ENCODE results near the gene KIFC1. TPM values are rescaled to one million over a fixed set of nuclear protein-coding genes. Genes with fewer than 3 reads are reported as not detected.
"Not testable (repeated sequence)": the region's sequence is repeated elsewhere in the genome, so short reads cannot be mapped to it uniquely, and the experiment has no call there.

The KIFC1 gene
- total and polyA plus RNA-seq, 9 of the 15 experiments (the other 6 are each of a cell fraction or from before 2014, with no cell fraction given) = 1.3 to 95.2 (median 76.9) TPM

DNA sequence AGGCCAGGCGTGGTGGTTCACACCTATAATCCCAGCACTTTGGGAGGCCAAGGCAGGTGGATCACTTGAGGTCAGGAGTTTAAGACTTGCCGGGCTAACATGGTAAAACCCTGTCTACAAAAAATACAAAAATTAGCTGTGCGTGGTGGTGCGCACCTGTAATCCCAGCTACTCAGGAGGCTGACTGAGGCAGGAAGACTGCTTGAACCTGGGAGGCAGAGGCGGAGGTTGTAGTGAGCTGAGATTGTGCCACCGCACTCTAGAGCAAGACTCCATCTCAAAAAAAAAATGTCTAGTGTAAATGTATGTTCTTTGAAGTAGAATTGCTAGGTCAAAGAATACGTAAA lies 48.0 kb upstream of the KIFC1 start:
- H2AFZ ChIP-seq (ENCODE audit: low read depth, low read length); DNase-seq (ENCODE audit: extremely low read depth in 1 of 4, low spot score in 3 of 4); intact Hi-C loops (cut with micrococcal nuclease); in situ Hi-C loops (cut with MboI); H3K4me2 ChIP-seq (ENCODE audit: insufficient read depth, low read length); H3K27ac ChIP-seq (ENCODE audit: extremely low read depth, low read depth, low read length); H3K4me3 ChIP-seq; ATAC-seq; H3K36me3 ChIP-seq (ENCODE audit: control insufficient read depth, insufficient read depth, low read length); H3K27me3 ChIP-seq (ENCODE audit: control insufficient read depth in 2 of 2, insufficient read depth in 2 of 2, low read length in 2 of 2); H3K79me2 ChIP-seq (ENCODE audit: control insufficient read depth, insufficient read depth, low read length); H3K9me1 ChIP-seq (ENCODE audit: control insufficient read depth, insufficient read depth, low read length); FAIRE-seq; H4K20me1 ChIP-seq (replicated peaks; ENCODE audit: control insufficient read depth, insufficient read depth, low read length); H3K9ac ChIP-seq (ENCODE audit: insufficient read depth in 1 of 2, low read depth in 2 of 2, low read length in 2 of 2); POLR2A ChIA-PET; H3K9me3 ChIP-seq (replicated peaks; ENCODE audit: control insufficient read depth, insufficient read depth, low read depth, low read length); BruUV-seq (replicated peaks): not testable (repeated sequence)
- CTCF ChIA-PET (ENCODE audit: low intra/inter-chr PET ratio) = interaction anchor here (0.6 kb wide), 1 partner anchor 92 kb away, joined by 3 read pairs; no protein-coding TSS in a partner anchor
- 90% methylated on average over 7 of the region's 7 CpGs for WGBS (ENCODE audit: insufficient coverage, low coverage, missing lambda C conversion rate)
- TF ChIP-seq, protein P1, sequence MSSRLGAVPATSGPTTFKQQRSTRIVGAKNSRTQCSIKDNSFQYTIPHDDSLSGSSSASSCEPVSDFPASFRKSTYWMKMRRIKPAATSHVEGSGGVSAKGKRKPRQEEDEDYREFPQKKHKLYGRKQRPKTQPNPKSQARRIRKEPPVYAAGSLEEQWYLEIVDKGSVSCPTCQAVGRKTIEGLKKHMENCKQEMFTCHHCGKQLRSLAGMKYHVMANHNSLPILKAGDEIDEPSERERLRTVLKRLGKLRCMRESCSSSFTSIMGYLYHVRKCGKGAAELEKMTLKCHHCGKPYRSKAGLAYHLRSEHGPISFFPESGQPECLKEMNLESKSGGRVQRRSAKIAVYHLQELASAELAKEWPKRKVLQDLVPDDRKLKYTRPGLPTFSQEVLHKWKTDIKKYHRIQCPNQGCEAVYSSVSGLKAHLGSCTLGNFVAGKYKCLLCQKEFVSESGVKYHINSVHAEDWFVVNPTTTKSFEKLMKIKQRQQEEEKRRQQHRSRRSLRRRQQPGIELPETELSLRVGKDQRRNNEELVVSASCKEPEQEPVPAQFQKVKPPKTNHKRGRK (tag; IDR thresholded peaks at IDR 0.05) = 0 out of 2 replicates have a peak, but pooled peaks have one; percentile 13
- peaks cover 5 to 12% of the 10 kb centered on the region in 2 experiments; a peak in 3 of 5 replicates for H3K4me1 ChIP-seq (replicated peaks in 1 of 2; ENCODE audit: control insufficient read depth in 2 of 2, insufficient read depth in 2 of 2, low read length in 2 of 2)

DNA sequence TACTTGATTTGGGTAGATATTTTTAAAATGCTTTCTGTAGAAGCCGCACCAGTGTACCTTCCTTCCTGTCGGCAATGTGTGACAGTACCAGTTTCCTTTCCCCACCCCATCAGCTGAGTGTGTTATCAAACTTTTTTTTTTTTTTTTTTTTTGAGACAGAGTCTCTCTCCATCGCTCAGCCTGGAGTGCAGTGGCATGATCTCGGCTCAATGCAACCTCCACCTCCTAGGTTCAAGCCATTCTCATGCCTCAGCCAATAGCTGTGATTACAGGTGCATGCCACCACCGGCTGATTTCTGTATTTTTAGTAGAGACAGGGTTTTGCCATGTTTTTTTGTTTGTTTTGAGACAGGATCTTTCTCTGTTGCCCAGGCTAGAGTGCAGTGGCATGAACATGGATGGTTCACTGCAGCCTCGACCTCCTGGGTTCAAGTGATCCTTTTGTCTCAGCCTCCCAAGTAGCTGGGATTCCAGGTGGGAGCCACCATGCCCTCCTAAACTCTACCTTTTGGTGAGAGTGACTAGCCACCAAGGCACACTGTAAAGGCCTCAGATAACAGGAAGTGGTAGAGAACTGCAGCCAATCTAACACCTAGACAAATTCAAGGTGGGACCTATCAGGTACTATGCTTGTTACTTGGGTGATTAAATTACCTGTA lies 47.5 kb upstream of the KIFC1 start:
- WGBS (ENCODE audit: insufficient coverage, low coverage, missing lambda C conversion rate) = 65% methylated on average over 6 of the region's 6 CpGs
- no peak overlapping the region for H3K27ac ChIP-seq (ENCODE audit: extremely low read depth, low read depth, low read length)
- in situ Hi-C loops (cut with MboI) = no loop called here
- H3K36me3 ChIP-seq (ENCODE audit: control insufficient read depth, insufficient read depth, low read length) = no peaks in the 10 kb centered on the region
- H4K20me1 ChIP-seq (replicated peaks; ENCODE audit: control insufficient read depth, insufficient read depth, low read length) = no peaks in the 10 kb centered on the region
- no peak overlapping the region for H3K9ac ChIP-seq (ENCODE audit: insufficient read depth in 1 of 2, low read depth in 2 of 2, low read length in 2 of 2)
- H3K4me3 ChIP-seq = no peak overlapping the region
- no peaks in the 10 kb centered on the region for H3K9me3 ChIP-seq (replicated peaks; ENCODE audit: control insufficient read depth, insufficient read depth, low read depth, low read length)
- intact Hi-C loops (cut with micrococcal nuclease) = loop anchor here (2.0 kb wide), 1 partner anchor 63 kb away; no protein-coding TSS in a partner anchor
- TF ChIP-seq NR3C1 (CRISPR knock-in tag; IDR thresholded peaks at IDR 0.05) = no peak
- TF ChIP-seq SPI1 (IDR thresholded peaks at IDR 0.05; ENCODE audit: borderline replicate concordance, low read depth, low read length) = peak; percentile 55; the same call in 1 of the 2 replicates
- TF ChIP-seq, protein P2, sequence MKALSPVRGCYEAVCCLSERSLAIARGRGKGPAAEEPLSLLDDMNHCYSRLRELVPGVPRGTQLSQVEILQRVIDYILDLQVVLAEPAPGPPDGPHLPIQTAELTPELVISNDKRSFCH (CRISPR knock-in tag; IDR thresholded peaks at IDR 0.05) = no peak
- TF ChIP-seq, protein P2 (tag; IDR thresholded peaks at IDR 0.05) = 0 out of 2 replicates have a peak, but pooled peaks have one; percentile 17
- TF ChIP-seq, protein P3, sequence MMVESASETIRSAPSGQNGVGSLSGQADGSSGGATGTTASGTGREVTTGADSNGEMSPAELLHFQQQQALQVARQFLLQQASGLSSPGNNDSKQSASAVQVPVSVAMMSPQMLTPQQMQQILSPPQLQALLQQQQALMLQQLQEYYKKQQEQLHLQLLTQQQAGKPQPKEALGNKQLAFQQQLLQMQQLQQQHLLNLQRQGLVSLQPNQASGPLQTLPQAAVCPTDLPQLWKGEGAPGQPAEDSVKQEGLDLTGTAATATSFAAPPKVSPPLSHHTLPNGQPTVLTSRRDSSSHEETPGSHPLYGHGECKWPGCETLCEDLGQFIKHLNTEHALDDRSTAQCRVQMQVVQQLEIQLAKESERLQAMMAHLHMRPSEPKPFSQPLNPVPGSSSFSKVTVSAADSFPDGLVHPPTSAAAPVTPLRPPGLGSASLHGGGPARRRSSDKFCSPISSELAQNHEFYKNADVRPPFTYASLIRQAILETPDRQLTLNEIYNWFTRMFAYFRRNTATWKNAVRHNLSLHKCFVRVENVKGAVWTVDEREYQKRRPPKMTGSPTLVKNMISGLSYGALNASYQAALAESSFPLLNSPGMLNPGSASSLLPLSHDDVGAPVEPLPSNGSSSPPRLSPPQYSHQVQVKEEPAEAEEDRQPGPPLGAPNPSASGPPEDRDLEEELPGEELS (CRISPR knock-in tag; IDR thresholded peaks at IDR 0.05; ENCODE audit: borderline replicate concordance) = 0 out of 2 replicates have a peak, but pooled peaks have one; percentile 22
- no peak for TF ChIP-seq ZNF561 (CRISPR knock-in tag; conservative IDR thresholded peaks at IDR 0.05)
- no peak for TF ChIP-seq ZNF124 (CRISPR knock-in tag; IDR thresholded peaks at IDR 0.05)
- no peak for TF ChIP-seq MAFG (tag; conservative IDR thresholded peaks at IDR 0.05)
- no peaks in the 10 kb centered on the region for H3K27me3 ChIP-seq (ENCODE audit: control insufficient read depth in 2 of 2, insufficient read depth in 2 of 2, low read length in 2 of 2)
- H3K4me2 ChIP-seq (ENCODE audit: insufficient read depth, low read length) = no peak overlapping the region
- H2AFZ ChIP-seq (ENCODE audit: low read depth, low read length) = peak overlapping the region; percentile 73
- H3K4me1 ChIP-seq (replicated peaks in 1 of 2; ENCODE audit: control insufficient read depth in 2 of 2, insufficient read depth in 2 of 2, low read length in 2 of 2) = peaks cover 5 to 12% of the 10 kb centered on the region in 2 experiments; a peak in 3 of 5 replicates
- ATAC-seq = peak; percentile 29; the same call in 1 of the 3 replicates
- POLR2A ChIA-PET = no interaction called here
- H3K79me2 ChIP-seq (ENCODE audit: control insufficient read depth, insufficient read depth, low read length) = no peaks in the 10 kb centered on the region
- CTCF ChIA-PET (ENCODE audit: low intra/inter-chr PET ratio) = interaction anchor here (0.6 to 1.7 kb wide), 2 partner anchors 64 to 92 kb away, joined by 3 to 14 read pairs; no protein-coding TSS in a partner anchor
- no TSS peak for BruUV-seq (replicated peaks)
- H3K9me1 ChIP-seq (ENCODE audit: control insufficient read depth, insufficient read depth, low read length) = no peaks in the 10 kb centered on the region
- FAIRE-seq = no peak
- DNase-seq (ENCODE audit: extremely low read depth in 1 of 4, low spot score in 3 of 4) = no peak
